ENCODE data around the gene MACIR. TPM values are rescaled to one million over a fixed set of nuclear protein-coding genes. Genes with fewer than 3 reads are reported as not detected.

Gene MACIR
- total and polyA plus RNA-seq, 9 of the 15 experiments (the other 6 are each of a cell fraction or from before 2014, with no cell fraction given) = 1.4 to 11.6 (median 9.4) TPM

DNA sequence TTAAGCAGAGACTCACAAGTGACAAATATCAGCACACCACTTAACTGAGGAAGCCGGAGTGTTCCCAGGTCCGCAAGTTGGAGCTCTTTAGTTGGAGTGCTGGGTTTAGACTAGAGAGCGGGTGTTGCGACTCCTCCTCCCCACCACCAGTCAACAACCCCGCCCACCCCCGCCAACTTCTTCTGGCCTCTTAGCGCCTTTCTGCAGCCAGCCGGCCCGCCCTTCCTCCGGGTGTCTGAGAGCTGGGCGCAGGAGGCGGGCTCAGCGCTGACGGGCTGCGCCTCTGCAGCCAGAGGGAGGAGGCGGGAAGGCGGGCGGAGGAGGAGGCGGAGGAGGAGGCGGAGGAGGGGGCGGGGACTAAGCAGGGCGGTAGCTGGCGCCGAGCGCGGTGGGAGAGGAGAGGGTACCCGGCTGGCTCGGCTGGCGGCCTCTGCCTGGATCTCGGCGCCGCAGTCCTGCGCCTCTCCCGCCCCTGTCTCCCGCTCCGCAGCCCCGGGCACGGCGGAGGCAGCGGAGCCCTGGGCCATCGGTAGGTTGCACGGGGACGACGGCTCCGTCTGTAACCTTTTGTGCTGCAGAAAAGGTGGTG lies at the start of gene MACIR (continued):
- TF ChIP-seq JUN (IDR thresholded peaks at IDR 0.05; ENCODE audit: borderline replicate concordance, low read depth, low read length) (no peak), JUN (CRISPR knock-in tag; IDR thresholded peaks at IDR 0.05; ENCODE audit: borderline replicate concordance) (no peak), CBFA2T2 (conservative IDR thresholded peaks at IDR 0.05) (no peak), FOXJ2 (tag; IDR thresholded peaks at IDR 0.05) (no peak), THRAP3 (IDR thresholded peaks at IDR 0.05; ENCODE audit: borderline replicate concordance) (no peak), RFX5 (IDR thresholded peaks at IDR 0.05; ENCODE audit: low read depth, low read length) (no peak), HCFC1 (IDR thresholded peaks at IDR 0.05; ENCODE audit: low read depth, low read length) (no peak; the same call in 1 of the 2 replicates), RBM39 (optimal IDR thresholded peaks at IDR 0.05; ENCODE audit: low read depth, low read length) (no peak), SP1 (CRISPR knock-in tag; IDR thresholded peaks at IDR 0.05) (peak; percentile 75), FOXA1 (IDR thresholded peaks at IDR 0.05; ENCODE audit: borderline replicate concordance) (no peak), NR3C1 (CRISPR knock-in tag; IDR thresholded peaks at IDR 0.05) (0 out of 2 replicates have a peak, but pooled peaks have one; percentile 8), ZNF23 (CRISPR knock-in tag; IDR thresholded peaks at IDR 0.05) (no peak), NBN (IDR thresholded peaks at IDR 0.05; ENCODE audit: low read depth) (no peak), ZNF282 (CRISPR knock-in tag; IDR thresholded peaks at IDR 0.05) (no peak), NR4A1 (CRISPR knock-in tag; IDR thresholded peaks at IDR 0.05) (no peak), NR4A1 (tag; IDR thresholded peaks at IDR 0.05) (no peak), MED1 (CRISPR knock-in tag; IDR thresholded peaks at IDR 0.05; ENCODE audit: borderline replicate concordance) (no peak), ZNF76 (CRISPR knock-in tag; IDR thresholded peaks at IDR 0.05; ENCODE audit: borderline replicate concordance) (no peak), SAP30 (IDR thresholded peaks at IDR 0.05; ENCODE audit: borderline replicate concordance, insufficient read depth, low read depth, low read length, poor library complexity, severe bottlenecking) (no peak), U2AF1 (optimal IDR thresholded peaks at IDR 0.05; ENCODE audit: low read depth, low read length) (no peak), ZNF444 (CRISPR knock-in tag; IDR thresholded peaks at IDR 0.05) (no peak), ZZZ3 (IDR thresholded peaks at IDR 0.05) (no peak), PCBP1 (IDR thresholded peaks at IDR 0.05; ENCODE audit: low read depth, low read length, poor library complexity, severe bottlenecking) (no peak)
- TF ChIP-seq, protein P1, sequence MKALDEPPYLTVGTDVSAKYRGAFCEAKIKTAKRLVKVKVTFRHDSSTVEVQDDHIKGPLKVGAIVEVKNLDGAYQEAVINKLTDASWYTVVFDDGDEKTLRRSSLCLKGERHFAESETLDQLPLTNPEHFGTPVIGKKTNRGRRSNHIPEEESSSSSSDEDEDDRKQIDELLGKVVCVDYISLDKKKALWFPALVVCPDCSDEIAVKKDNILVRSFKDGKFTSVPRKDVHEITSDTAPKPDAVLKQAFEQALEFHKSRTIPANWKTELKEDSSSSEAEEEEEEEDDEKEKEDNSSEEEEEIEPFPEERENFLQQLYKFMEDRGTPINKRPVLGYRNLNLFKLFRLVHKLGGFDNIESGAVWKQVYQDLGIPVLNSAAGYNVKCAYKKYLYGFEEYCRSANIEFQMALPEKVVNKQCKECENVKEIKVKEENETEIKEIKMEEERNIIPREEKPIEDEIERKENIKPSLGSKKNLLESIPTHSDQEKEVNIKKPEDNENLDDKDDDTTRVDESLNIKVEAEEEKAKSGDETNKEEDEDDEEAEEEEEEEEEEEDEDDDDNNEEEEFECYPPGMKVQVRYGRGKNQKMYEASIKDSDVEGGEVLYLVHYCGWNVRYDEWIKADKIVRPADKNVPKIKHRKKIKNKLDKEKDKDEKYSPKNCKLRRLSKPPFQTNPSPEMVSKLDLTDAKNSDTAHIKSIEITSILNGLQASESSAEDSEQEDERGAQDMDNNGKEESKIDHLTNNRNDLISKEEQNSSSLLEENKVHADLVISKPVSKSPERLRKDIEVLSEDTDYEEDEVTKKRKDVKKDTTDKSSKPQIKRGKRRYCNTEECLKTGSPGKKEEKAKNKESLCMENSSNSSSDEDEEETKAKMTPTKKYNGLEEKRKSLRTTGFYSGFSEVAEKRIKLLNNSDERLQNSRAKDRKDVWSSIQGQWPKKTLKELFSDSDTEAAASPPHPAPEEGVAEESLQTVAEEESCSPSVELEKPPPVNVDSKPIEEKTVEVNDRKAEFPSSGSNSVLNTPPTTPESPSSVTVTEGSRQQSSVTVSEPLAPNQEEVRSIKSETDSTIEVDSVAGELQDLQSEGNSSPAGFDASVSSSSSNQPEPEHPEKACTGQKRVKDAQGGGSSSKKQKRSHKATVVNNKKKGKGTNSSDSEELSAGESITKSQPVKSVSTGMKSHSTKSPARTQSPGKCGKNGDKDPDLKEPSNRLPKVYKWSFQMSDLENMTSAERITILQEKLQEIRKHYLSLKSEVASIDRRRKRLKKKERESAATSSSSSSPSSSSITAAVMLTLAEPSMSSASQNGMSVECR (CRISPR knock-in tag; IDR thresholded peaks at IDR 0.05) = no peak
- TF ChIP-seq, protein P2, sequence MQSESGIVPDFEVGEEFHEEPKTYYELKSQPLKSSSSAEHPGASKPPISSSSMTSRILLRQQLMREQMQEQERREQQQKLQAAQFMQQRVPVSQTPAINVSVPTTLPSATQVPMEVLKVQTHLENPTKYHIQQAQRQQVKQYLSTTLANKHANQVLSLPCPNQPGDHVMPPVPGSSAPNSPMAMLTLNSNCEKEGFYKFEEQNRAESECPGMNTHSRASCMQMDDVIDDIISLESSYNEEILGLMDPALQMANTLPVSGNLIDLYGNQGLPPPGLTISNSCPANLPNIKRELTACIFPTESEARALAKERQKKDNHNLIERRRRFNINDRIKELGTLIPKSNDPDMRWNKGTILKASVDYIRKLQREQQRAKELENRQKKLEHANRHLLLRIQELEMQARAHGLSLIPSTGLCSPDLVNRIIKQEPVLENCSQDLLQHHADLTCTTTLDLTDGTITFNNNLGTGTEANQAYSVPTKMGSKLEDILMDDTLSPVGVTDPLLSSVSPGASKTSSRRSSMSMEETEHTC (IDR thresholded peaks at IDR 0.05) = no peak
